PC-9 (cell line): ENCODE measurements around the gene TCF12. TPM values are rescaled to one million over a fixed set of nuclear protein-coding genes. Genes with fewer than 3 reads are reported as not detected.
A peak's percentile ranks its signal among the peaks of the same experiment; 100 is the strongest.

Experiments
- BruUV-seq: library from RNA; stranded (reverse); fragments of 400-500 nt; replicated peaks from 2 replicates; lab custom pipeline; 2021; lab: Mats Ljungman, UMichigan
- CTCF ChIA-PET: fragments of 300-600 bp; sonication (Branson Sonifier 250); formaldehyde crosslinking; loops from one replicate; lab custom pipeline; 2022; ENCODE audit warnings: antibody characterized with exemption; lab: Charles Lee
- POLR2A ChIA-PET: fragments of 300-600 bp; sonication (Branson Sonifier 250); formaldehyde crosslinking; loops from one replicate; lab custom pipeline; 2022; ENCODE audit warnings: antibody characterized with exemption; ENCODE audit not compliant: unreplicated experiment; lab: Charles Lee
- DNase-seq, 2 experiments: peaks; one replicate each; pipeline versions ENCODE4 v3.0.0 to v3.0.0-alpha.2; 2015 to 2022; ENCODE audit warnings: mixed read lengths in 1 of 2
- H2AFZ ChIP-seq: fragments of 200-600 bp; sonication (generic); 2 replicates; pipeline ENCODE4 v1.8.1; 2017; ENCODE audit warnings: antibody characterized with exemption
- H3F3A ChIP-seq: fragments of 200-600 bp; sonication (generic); 2 replicates; pipeline ENCODE4 v1.8.1; 2017; ENCODE audit warnings: antibody characterized with exemption, mild to moderate bottlenecking, low read depth; ENCODE audit not compliant: insufficient read depth
- H3K27ac ChIP-seq: fragments of 200-600 bp; sonication (generic); 2 replicates; pipeline ENCODE4 v1.6.1; 2016; ENCODE audit warnings: mixed run types
- H3K27me3 ChIP-seq: fragments of 200-600 bp; sonication (generic); 2 replicates; pipeline ENCODE4 v1.6.1; 2016; ENCODE audit warnings: low read depth, mixed run types; ENCODE audit not compliant: insufficient read depth
- H3K36me3 ChIP-seq: fragments of 200-600 bp; sonication (generic); 2 replicates; pipeline ENCODE4 v1.6.1; 2016; ENCODE audit warnings: low read depth, mixed run types
- H3K4me1 ChIP-seq: fragments of 200-600 bp; sonication (generic); replicated peaks from 2 replicates; pipeline ENCODE4 v1.6.1; 2016; ENCODE audit warnings: mixed run types; ENCODE audit not compliant: insufficient read depth
- H3K4me2 ChIP-seq: fragments of 200-600 bp; sonication (generic); 2 replicates; pipeline ENCODE4 v1.6.1; 2017; ENCODE audit warnings: mixed run types
- H3K4me3 ChIP-seq: fragments of 200-600 bp; sonication (generic); 2 replicates; pipeline ENCODE4 v1.6.1; 2016; ENCODE audit warnings: mixed run types
- H3K79me2 ChIP-seq: fragments of 200-600 bp; sonication (generic); 2 replicates; pipeline ENCODE4 v1.6.1; 2017; ENCODE audit warnings: low read depth, mixed run types
- H3K9me2 ChIP-seq: fragments of 200-600 bp; sonication (generic); 2 replicates; pipeline ENCODE4 v1.8.1; 2017; ENCODE audit warnings: mild to moderate bottlenecking; ENCODE audit not compliant: insufficient read depth
- H3K9me3 ChIP-seq: fragments of 200-600 bp; sonication (generic); 2 replicates; pipeline ENCODE4 v1.8.1; 2016; ENCODE audit warnings: low read depth; ENCODE audit not compliant: insufficient read depth
- H4K20me1 ChIP-seq: fragments of 200-600 bp; sonication (generic); 2 replicates; pipeline ENCODE4 v1.8.1; 2017; ENCODE audit not compliant: insufficient read depth
- EZH2 ChIP-seq: fragments of 200-600 bp; sonication (generic); IDR thresholded peaks from 2 replicates; pipeline ENCODE4 v1.8.0; 2017; ENCODE audit warnings: antibody characterized with exemption, low read depth
- intact Hi-C: fragments of 100-400 bp; cut with micrococcal nuclease; formaldehyde crosslinking; loops from one replicate; pipeline ENCODE4 v1.10.0; 2022; ENCODE audit not compliant: unreplicated experiment
- total RNA-seq: library from RNA; stranded (reverse); gene quantifications from 2 replicates; pipeline ENCODE4 v1.2.3, GENCODE V29; 2021
- TF ChIP-seq, protein P1 (sequence below): fragments of 200-600 bp; sonication (generic); conservative IDR thresholded peaks from 2 replicates; pipeline ENCODE4 v1.6.1; 2017; ENCODE audit warnings: mixed run types, antibody characterized with exemption, mild to moderate bottlenecking, moderate library complexity

Gene TCF12
- total RNA-seq, 1 experiment from 2014 or later: 60.1 TPM

DNA sequence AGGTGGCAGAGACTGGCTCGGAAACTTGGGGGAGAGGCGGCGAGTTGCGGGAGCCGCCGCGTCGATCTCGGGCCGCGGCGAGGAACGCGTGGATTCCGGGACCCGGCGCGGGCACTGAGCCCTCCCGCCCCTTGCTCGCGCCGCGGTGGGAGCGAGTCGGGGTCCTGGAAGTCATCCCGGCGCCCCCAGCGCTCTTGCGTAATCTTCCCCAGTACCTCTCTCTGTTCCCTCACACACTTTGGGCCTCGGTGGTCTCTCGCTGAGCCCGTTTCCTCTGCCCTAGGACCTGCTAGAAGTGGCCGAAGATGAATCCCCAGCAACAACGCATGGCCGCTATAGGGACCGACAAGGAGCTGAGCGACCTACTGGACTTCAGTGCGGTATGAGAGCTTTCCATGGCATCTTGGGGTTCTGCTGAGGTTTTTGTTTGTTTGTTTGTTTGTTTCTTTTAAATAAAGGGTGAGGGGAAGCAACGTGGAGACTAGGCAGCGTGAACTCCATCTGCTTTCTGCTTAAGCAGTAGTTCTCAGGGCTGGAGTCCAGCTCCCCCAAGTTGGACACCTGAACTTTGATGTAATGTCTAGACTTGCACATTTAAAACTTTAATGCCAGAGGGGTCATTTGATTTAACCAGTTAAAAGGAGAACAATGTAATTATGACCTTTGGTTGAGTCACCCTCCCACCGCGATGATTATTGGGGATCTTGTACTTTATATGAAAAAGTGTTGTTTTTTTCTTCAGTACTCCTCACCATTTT is 1.3 kb downstream of the TCF12 start:
- H3K4me1 ChIP-seq: peaks cover 8% of the 10 kb centered on the region; the same call in 1 of the 2 replicates
- H3F3A ChIP-seq: no peaks in the 10 kb centered on the region
- peaks cover 4% of the 10 kb centered on the region; the same call in 1 of the 2 replicates for H3K36me3 ChIP-seq
- no peaks in the 10 kb centered on the region for H3K9me2 ChIP-seq
- H3K9me3 ChIP-seq: no peaks in the 10 kb centered on the region
- H3K27ac ChIP-seq: peak overlapping the region; percentile 4; the same call in 1 of the 2 replicates
- H3K79me2 ChIP-seq: peaks cover 19% of the 10 kb centered on the region
- H3K4me3 ChIP-seq: peak overlapping the region; percentile 91
- DNase-seq: peak in 1 of 2 experiments; percentile 25
- BruUV-seq: TSS peak; percentile 29
- CTCF ChIA-PET: interaction anchor here (0.6 kb wide), 1 partner anchor 456 kb away, joined by 8 read pairs; no protein-coding TSS in a partner anchor
- intact Hi-C loops: loop anchor here (2.0 kb wide), 2 partner anchors 187 to 219 kb away; partner anchors contain the start of gene ZNF280D
- no peaks in the 10 kb centered on the region for H4K20me1 ChIP-seq
- POLR2A ChIA-PET: interaction anchor here (0.5 to 0.7 kb wide), 3 partner anchors 28 to 522 kb away, joined by 4 to 5 read pairs (median 5); no protein-coding TSS in a partner anchor
- H3K27me3 ChIP-seq: no peaks in the 10 kb centered on the region
- peak overlapping the region; percentile 79 for H3K4me2 ChIP-seq
- peak overlapping the region; percentile 95 for H2AFZ ChIP-seq
- TF ChIP-seq, protein P1, sequence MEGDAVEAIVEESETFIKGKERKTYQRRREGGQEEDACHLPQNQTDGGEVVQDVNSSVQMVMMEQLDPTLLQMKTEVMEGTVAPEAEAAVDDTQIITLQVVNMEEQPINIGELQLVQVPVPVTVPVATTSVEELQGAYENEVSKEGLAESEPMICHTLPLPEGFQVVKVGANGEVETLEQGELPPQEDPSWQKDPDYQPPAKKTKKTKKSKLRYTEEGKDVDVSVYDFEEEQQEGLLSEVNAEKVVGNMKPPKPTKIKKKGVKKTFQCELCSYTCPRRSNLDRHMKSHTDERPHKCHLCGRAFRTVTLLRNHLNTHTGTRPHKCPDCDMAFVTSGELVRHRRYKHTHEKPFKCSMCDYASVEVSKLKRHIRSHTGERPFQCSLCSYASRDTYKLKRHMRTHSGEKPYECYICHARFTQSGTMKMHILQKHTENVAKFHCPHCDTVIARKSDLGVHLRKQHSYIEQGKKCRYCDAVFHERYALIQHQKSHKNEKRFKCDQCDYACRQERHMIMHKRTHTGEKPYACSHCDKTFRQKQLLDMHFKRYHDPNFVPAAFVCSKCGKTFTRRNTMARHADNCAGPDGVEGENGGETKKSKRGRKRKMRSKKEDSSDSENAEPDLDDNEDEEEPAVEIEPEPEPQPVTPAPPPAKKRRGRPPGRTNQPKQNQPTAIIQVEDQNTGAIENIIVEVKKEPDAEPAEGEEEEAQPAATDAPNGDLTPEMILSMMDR: no peak
- TF ChIP-seq EZH2: no peak

DNA sequence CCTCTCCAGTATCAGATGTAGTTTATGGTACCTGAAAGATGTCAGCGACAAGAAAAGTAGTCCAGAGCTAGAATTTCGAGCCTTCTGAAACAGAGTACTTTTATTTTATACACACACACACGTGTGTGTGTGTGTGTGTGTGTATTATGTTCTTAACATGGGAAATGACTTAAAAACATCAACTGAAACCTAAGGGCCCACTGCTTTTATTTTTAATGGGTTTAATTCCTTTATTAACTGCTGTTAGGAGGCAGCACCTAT is 1.9 kb downstream of the TCF12 start:
- no peak for DNase-seq
- peaks cover 19% of the 10 kb centered on the region for H3K79me2 ChIP-seq
- no peak overlapping the region; the same call in 1 of the 2 replicates for H3K27ac ChIP-seq
- peaks cover 4% of the 10 kb centered on the region; the same call in 1 of the 2 replicates for H3K36me3 ChIP-seq
- intact Hi-C loops: no loop called here
- TF ChIP-seq, protein P1: no peak
- no peaks in the 10 kb centered on the region for H3K9me2 ChIP-seq
- H3K4me3 ChIP-seq: peak overlapping the region; percentile 91
- H4K20me1 ChIP-seq: no peaks in the 10 kb centered on the region
- CTCF ChIA-PET: interaction anchor here (0.6 kb wide), 1 partner anchor 455 kb away, joined by 8 read pairs; no protein-coding TSS in a partner anchor
- H2AFZ ChIP-seq: peak overlapping the region; percentile 95
- no peaks in the 10 kb centered on the region for H3F3A ChIP-seq
- no TSS peak for BruUV-seq
- no peaks in the 10 kb centered on the region for H3K9me3 ChIP-seq
- POLR2A ChIA-PET: interaction anchor here (0.5 kb wide), 2 partner anchors 28 to 429 kb away, joined by 4 to 5 read pairs; no protein-coding TSS in a partner anchor
- H3K4me2 ChIP-seq: peak overlapping the region; percentile 79
- H3K4me1 ChIP-seq: peaks cover 8% of the 10 kb centered on the region; the same call in 1 of the 2 replicates
- H3K27me3 ChIP-seq: no peaks in the 10 kb centered on the region

DNA sequence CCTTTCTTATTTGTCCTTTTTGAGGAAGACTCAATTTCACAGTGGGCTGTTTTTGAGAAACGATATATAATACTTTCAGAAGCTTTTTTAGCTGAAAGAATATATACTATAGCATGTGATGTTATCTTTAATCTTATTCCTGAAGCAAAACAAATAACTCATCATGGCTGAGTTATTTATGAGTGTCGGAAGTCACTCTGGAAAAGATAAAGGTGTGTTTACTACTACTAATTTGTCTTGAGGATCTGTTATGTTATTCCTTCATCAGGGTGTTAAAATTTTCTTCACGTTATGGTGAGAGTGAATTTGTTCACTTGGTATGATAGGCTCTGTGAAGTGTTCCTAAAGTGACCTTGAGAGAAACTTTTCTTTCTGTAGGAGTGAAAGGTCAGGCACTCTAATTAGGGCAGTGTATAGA is 4.7 kb downstream of the TCF12 start:
- Histone ChIP-seq H3K9me3 (no peaks in the 10 kb centered on the region), H3F3A (no peaks in the 10 kb centered on the region), H3K79me2 (peaks cover 31% of the 10 kb centered on the region), H3K9me2 (no peaks in the 10 kb centered on the region), H3K27ac (no peak overlapping the region), H3K4me2 (no peak overlapping the region), H3K4me3 (no peak overlapping the region), H3K36me3 (peaks cover 10% of the 10 kb centered on the region), H3K4me1 (peaks cover 8% of the 10 kb centered on the region; the same call in 1 of the 2 replicates), H2AFZ (no peak overlapping the region), H4K20me1 (no peaks in the 10 kb centered on the region), H3K27me3 (no peaks in the 10 kb centered on the region)
- ChIA-PET POLR2A (interaction anchor here (0.6 to 0.7 kb wide), 2 partner anchors 384 to 1129 kb away, joined by 3 to 17 read pairs; no protein-coding TSS in a partner anchor), CTCF (interaction anchor here (0.6 to 0.7 kb wide), 2 partner anchors 35 to 622 kb away, joined by 3 to 24 read pairs; no protein-coding TSS in a partner anchor)
- DNase-seq: no peak
- no TSS peak for BruUV-seq
- TF ChIP-seq, protein P1: no peak
- TF ChIP-seq EZH2: no peak
- intact Hi-C loops: no loop called here
